GM18873 (cell line): ENCODE measurements around the gene TTC3.
"Not testable (repeated sequence)": the region's sequence is repeated elsewhere in the genome, so short reads cannot be mapped to it uniquely, and the experiment has no call there.

Experiments
- ATAC-seq: cut with Tn5 transposase; IDR thresholded peaks from one replicate; pipeline ENCODE4 v1.9.1; 2021; ENCODE audit warnings: mild to moderate bottlenecking, moderate library complexity, moderate number of reproducible peaks; ENCODE audit not compliant: unreplicated experiment, low FRiP score

The TTC3 gene

GRCh38 chr21:37219761-37220432 is 146.8 kb downstream of the TTC3 start:
- no peak for ATAC-seq

- peak; percentile 18 for ATAC-seq
Measured at GRCh38 chr21:37220433-37220980, 147.5 kb downstream of the TTC3 start.

- ATAC-seq = peak; percentile 87
Measured at GRCh38 chr21:37220981-37221664, 148.1 kb downstream of the TTC3 start.

GRCh38 chr21:37222248-37222647 is 149.2 kb downstream of the TTC3 start:
- not testable (repeated sequence) for ATAC-seq

- ATAC-seq = no peak
Measured at GRCh38 chr21:37223804-37224345, 150.8 kb downstream of the TTC3 start.

GRCh38 chr21:37224861-37225839 is 152.1 kb downstream of the TTC3 start:
- ATAC-seq = no peak

- no peak for ATAC-seq
Measured at GRCh38 chr21:37226041-37226920, 153.2 kb downstream of the TTC3 start.

- no peak for ATAC-seq
Measured at GRCh38 chr21:37227071-37228002, 154.3 kb downstream of the TTC3 start.

- no peak for ATAC-seq
Measured at GRCh38 chr21:37228003-37228400, 154.9 kb downstream of the TTC3 start.

- ATAC-seq = no peak
Measured at GRCh38 chr21:37230632-37231248, 157.7 kb downstream of the TTC3 start.

- ATAC-seq = no peak
Measured at GRCh38 chr21:37231249-37231645, 158.2 kb downstream of the TTC3 start.

- no peak for ATAC-seq
Measured at GRCh38 chr21:37231671-37232070, 158.6 kb downstream of the TTC3 start.

GRCh38 chr21:37232274-37233018 is 159.4 kb downstream of the TTC3 start:
- ATAC-seq = no peak

GRCh38 chr21:37233551-37234146 is 160.6 kb downstream of the TTC3 start:
- no peak for ATAC-seq

- no peak for ATAC-seq
Measured at GRCh38 chr21:37237346-37237745, 164.3 kb downstream of the TTC3 start.

- ATAC-seq = no peak
Measured at GRCh38 chr21:37237764-37238163, 164.7 kb downstream of the TTC3 start.

- no peak for ATAC-seq
Measured at GRCh38 chr21:37240978-37241377, 167.9 kb downstream of the TTC3 start.
